Measurements from ENCODE around the gene FER.
"Not testable (repeated sequence)": the region's sequence is repeated elsewhere in the genome, so short reads cannot be mapped to it uniquely, and the experiment has no call there.

Gene FER

DNA sequence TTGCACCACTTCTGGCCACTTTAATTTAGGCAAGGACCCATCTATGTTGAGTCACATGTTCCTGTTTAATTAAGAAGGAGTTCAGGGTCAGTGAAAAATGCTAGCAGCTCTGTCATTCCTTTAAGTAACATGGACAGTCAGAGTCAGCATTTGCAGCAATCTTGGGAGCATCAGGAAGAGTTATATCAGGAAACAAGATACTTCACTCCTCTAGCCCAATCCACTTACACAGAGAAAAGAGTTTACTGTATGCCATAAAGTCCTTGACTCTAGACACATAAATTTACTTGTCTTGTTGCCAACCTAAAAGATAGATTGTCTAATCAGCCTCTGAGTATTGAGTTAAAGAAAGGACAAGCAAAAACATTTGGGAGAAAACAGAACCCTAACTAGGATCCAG, 395.3 kb downstream of the FER start:
- DNase-seq, result no peak

DNA sequence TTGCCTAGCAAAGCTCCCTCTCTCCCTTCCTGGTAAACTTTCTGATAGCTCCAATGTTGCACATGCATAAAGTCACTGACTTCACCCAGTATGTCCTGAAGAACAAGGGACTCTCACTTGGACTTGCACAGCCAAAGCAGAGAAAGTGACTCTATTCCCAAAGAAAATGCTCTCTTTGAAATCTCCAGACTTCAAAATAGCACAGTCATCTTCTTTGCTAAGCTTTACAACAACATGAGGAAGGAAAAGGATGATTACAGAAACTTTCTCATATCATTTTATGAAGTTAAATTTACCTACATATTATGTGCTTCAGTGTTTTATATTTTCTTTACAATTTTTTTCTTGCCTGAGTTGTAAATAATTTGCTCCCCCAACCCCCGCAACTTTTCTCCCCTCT, 397.4 kb downstream of the FER start:
- DNase-seq, result no peak

DNA sequence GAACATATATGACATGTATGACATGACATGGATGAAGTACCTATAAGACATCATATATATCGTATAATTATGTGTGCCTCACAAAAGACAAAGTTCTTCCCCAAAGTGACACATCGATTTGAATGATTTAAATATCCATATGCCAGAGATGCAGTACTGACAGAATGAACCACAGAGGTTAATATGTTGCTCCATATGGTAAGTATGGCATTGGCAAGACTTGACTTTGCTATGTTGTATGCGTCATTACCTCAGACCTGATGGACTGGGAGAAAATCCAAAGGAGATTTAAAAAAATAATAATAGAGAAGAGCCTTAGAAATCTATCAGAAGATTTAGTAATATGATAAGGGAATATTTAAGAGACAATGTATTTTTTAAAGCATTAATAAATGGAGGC, 398.9 kb downstream of the FER start:
- no peak for DNase-seq

DNA sequence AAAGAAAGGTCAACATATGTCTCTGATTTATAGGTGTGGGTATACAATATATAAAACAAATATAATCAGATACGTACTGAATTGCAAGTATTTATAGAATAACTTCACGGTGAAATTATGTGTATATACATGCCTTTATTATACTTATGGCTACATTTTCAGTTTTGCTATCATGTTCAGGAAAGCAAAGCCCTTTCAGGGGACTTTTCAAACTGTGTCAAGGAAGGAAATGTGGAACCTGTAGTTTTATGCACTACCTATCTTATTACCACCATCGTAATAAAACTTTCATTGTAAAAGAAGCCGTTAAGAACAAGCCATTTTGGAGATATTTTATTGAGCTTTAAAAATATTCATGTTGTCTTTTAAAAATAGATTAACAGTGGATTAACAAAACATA, 404.9 kb downstream of the FER start:
- DNase-seq, result no peak

DNA sequence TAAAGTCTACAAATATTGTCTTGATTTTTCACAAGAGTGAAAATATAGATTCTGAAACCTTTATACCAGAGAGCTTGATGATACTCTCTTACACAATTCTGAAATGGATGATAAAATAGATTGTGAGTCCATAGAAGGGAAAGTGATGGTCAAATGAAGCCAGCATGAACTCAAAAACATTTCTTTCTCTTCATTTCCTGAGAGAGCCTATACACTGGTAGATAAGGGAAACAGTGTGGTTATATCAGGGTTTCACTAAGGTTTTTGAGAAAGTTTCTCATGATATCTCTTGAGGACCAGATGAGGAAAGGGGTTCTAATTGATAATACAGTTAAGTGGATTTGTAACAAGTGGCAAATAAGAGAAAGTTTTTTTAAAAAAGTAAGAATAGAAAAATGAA, 407.9 kb downstream of the FER start:
- DNase-seq, result no peak

DNA sequence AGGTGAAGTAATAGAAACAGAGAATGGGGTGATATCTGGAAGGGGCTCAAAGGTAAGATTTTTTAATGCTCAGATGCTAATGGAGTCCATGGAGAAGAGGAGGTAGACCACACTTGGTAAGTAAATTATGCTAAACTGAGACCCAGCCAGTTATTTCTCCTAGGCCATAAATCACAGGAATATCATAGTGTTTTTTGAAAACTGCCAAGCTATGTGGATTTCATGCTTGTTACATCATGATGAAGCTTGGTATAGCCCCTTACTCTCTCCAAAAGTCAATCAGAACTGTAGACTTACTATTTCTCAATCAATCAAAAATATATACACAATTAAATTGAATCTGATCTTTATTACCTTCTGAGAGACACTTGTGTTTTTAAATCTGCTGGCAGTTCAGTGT, 409.2 kb downstream of the FER start:
- no peak for DNase-seq

DNA sequence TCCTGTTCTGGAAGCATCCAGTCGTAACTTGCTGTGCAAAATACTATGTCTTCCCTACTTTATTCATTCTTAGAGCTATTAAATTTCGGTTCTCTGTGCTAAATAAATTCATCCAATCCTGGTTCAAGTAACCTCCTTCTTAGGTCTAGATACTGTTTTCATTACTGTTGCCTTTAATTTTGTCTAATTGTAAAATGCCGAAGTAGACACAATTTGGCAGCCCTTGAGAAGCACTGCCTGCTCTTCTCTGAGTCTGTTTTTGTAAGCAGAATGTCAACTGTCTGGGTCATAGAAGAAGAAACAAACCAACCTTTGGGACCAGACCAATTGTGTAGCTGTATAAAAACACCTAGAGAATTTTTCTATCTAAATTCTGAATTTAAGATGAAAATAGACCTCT, 412.8 kb downstream of the FER start:
- no peak for DNase-seq

DNA sequence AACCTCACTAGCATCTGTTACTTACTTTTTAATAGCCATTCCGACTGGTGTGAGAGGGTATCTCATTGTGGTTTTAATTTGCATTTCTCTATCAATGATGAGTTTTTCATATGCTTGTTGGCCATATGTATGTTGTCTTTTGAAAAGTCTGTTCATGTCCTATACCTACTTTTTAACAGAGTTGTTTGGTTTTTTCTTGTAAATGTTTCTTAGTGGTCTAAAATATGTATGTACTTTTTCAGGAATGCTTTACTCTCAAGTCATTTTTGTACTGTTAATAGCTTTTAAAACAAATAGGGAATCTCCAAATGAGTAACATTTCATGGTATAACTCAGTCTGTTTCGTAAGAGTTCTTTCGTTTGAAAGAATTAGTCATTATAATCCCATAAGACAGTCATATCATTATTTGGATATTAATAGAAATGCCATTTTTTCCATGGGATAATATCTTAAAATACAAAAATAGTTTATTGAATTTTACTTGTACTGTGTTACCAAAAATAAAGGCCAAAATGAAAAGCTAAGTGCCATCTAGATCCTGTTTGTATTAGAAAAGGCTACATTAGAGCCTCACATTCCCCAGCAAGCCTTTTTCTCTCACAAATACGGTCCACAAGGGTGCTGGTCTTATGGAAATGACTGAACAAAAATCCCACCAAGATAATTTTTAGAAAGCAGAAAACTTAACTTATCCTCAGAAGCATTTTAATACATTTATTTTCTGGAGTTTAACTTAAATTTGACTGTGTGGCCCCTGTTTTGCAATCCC, 414.4 kb downstream of the FER start:
- DNase-seq, result no peak

DNA sequence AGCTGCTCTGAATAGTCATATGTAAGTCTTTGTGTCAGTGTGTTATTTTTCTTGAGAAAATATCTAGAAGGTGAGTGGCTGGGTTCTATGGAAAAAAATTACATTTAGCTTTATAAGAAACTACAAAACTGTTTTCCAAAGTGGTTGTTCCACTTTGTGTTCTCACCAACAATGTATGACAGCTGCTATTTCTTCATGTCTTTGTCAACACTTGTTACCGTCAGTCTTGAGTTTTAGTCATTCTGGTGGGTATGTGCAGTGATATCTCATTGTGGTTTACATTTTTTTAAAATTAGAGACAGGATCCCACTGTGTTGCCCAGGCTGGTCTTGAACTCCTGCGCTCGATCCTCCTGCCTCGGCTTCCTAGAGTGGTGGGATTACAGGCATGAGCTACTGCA, 415.6 kb downstream of the FER start:
- no peak for DNase-seq

DNA sequence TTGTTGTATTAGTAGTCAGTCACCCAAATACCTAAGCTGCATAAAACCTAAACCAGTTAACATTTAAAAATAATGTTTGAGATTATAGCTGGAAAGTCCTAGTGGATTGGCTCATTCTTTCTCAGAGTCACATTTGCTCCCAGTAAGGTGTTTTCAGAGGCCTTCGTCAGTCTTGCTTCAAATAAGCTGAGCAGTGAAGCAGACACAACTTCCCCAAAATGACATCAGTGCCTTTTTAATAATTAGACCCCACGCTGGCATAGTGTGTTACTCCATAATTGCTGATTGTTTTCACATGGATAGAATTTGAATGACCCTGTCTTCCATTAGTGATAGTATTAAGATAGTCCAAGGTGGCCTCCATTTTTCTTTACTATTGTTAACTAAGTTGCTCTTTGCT, 416.3 kb downstream of the FER start:
- no peak for DNase-seq

DNA sequence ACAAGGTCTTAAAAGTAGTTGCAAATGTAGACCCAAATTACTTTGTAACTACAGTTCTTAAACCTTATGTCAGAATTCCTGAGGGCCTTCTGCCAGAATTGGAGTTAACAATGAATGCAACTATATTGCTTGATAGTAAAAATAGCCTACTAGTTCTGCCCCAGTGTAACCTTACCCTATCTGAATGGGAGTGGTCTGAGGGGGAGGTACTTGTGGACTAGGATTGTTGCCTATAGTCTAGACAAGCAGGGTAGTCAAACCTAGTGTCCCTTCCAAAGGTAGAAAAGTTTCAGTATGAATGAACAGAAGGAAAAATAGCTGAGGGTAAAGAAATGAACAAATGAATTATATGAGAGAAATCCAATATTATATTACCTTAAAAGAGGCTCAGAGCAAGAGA, 419.9 kb downstream of the FER start:
- DNase-seq, result no peak

DNA sequence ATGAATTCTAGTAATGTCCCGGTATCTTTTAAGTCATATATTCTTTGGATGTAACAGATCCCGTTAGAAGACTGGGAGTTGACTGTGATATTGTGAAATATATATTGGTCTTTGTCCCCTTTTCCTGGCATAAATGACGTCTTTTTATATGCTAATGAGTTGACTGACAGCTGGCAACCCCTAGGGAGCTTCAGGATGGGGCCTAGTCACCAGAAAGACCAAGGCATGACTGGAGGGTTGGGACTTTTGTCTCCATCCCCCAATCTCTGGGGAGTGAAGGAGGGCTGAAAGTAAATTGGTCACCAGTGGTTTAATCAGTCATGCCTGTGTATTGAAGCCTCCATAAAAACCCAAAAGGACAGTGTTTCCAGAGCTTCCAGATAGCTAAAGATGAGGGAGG, 420.5 kb downstream of the FER start:
- DNase-seq, result no peak

DNA sequence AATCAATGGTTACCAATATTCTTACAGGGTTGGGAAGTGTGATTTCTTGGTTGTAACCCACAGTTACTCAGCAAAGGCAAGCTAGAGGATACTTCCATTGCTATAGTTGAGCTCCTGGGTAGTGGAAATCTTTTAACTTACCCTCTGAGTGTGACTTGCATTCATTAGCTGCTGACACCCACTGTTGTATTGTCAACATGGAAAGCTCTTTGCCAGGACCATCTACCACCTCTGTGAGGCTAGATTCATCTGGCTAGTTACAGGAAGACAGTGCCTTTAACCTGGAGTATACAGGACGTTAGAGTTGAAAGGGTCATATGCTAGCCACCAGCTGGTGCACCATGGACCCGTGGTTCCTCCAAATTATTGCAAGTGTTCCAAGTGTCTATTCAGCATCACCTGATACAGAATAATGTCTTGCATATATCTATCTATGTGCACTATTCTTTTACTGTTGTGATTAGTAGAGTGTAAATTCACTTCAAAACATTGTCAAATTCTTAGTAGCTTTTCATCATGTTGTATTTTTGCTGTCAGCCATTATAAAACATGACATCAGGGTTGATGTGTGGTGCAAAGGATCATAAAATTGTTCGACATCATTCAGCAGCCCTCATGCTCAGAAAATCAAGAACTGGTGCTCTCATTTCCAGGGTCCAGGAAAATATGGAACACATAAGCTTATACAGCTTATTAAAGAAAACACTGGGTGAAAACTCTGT, 423.1 kb downstream of the FER start:
- no peak for DNase-seq

DNA sequence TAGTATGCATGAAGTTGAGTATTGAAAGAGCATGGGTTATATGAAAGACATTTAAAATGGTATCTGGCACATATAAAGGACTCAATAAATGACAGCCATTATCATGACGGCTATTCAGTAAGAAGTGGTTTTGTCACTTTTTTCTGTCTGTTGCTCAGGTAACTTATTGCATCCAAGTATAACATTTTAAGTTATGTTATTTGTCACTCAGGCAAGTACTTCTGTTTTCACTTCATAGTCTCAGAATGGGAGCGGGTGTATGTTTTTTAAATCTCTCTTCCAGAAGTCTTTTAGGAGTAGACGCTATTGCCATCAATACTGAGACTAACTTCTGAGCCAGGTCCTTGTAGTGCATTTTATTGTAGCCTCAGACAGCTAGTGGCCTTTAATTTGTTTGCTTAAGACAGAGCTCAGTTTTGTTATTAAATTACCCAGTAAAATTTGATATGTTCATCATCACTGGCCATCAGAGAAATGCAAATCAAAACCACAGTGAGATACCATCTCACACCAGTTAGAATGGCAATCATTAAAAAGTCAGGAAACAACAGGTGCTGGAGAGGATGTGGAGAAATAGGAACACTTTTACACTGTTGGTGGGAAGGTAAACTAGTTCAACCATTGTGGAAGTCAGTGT, 423.9 kb downstream of the FER start:
- not testable (repeated sequence) for DNase-seq

DNA sequence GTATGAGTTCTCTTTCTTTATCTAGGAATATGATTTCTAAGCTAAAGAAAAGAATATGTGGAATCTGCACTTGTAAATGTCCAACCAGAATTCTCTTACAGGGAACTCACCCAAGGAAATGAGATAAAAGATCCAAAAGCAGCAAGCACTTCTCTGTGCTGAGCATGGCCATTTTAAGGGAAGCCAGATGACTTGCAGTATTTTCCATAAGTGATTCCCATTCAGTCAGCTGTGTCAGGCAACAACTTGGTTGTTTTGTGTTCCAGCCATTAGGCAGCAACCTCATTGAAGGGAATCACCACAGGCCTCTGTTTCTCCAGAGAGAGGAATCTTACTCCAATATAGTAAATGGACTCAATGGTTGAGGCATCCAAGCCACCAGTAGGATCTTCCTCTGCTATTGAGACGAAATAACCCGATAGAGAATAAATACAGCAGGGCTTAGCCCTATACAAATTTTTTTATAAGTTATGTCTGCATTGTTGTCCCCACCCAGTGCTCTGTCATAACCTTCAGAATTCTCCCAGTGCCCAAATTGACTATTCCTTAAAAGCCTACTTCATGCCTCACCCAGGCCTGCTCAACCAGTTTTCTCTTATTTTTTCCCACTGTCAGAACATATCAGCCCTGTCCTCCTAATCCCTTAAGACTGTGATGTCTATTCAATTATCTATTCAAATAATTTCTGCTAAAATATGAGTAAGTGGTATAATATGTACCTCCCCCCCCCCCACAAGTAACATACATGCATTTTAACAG, 425.5 kb downstream of the FER start:
- DNase-seq, result no peak

DNA sequence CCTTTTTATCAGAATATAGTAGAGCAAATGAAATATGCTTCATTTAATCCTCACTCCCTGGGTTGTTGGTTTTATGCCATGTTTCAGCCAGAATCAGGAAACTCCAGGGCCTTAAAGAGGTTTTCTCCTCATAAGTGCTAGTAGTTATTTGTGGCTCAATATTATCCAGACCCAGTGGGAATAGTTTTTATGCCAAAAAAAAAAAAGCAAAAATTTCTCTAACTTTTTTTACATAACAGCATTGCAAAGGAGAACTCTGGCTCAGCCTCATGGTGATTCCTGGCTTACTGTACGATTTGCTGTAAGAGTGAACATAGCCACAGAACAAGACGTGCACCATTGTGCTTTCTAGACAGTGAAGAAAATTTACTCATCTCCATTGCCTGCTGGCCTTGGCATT, 429.5 kb downstream of the FER start:
- DNase-seq, result no peak

DNA sequence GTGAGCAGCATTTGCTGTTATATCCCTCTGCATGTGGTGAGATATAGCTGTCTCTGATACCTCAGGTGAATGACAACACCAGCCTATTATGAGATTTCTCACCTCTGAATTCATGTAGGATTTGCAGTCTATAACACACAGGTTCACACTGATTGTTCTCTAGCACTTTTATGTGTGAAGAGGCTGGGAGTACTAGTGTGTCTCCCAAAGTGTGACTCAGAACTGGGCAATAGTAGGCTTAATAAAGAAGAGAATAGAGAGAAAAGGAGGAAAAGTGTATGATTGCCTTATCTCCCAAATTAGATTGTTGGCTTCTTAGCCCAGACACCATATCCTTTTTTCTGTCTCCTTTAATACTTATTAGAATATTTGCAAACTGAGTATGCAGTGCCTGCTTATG, 430.1 kb downstream of the FER start:
- DNase-seq, result no peak

DNA sequence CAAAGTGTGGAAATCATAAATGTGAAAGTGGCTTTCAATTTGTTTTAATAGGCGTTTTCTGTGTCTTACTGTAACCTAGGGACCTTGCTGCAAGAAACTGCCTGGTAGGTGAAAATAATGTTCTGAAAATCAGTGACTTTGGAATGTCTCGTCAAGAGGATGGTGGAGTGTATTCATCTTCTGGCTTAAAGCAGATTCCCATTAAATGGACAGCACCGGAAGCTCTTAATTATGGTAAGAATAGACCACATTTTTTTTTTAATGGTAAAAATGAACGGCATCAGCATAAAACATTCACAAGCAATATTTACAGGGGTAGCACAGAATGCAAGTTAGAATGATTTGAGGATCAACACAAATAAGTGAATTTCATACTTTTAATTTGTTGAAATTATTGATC, 433.0 kb downstream of the FER start:
- no peak for DNase-seq

DNA sequence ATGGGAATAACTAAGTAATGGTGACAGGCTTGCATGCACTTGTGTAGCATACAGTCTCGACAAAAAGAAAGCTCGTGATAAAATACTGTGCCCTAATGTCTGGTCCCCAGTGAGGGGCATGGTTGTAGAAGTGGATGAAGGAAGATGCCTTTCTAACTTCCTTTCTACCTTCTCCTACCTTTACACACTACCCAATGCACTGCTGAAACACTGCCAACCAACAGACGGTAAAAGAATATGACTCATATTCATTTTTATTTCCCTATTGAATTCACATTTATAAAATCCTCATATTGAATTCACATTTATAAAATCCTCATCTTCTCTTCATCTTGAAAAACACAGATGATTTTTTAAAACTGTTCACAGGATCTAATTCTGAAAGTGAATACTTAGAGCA, 439.1 kb downstream of the FER start:
- no peak for DNase-seq

DNA sequence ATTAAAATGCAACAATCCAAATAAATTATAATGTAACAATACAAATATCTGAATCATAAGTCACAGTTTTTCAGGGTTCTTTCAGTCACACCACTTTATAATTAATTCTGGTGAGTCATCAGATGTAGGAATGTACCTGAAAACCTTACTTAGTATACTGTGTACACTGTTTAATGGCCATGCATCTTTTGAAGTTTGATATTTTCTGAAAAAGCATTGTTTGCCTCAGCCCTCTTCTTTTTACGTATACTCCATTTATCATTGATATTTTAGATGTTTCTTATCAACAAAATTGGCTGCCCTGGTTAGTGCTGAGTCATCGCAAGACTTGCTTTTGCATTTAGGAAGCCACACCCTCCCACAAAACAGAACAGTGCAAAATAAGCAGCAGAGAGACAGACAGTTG, 443.5 kb downstream of the FER start:
- no peak for DNase-seq

DNA sequence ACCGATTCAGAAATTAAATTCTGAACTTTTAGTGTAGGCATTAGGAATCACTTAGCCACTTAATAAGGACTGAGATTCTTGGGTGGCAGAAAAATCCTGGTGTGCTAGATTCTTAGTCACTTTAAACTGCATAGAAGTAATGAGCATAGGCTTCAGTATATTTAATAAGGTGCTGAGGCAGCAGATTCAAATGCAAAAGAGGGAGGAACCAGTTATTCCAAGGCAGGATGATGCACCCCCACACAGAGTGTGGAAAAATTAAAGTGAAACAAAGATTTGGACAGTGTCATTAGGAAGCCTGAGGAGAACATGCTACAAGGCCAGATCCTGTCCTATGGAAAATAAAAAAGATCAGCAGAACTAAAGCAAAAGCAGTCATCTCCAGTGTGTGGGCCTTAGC, 444.3 kb downstream of the FER start:
- no peak for DNase-seq

DNA sequence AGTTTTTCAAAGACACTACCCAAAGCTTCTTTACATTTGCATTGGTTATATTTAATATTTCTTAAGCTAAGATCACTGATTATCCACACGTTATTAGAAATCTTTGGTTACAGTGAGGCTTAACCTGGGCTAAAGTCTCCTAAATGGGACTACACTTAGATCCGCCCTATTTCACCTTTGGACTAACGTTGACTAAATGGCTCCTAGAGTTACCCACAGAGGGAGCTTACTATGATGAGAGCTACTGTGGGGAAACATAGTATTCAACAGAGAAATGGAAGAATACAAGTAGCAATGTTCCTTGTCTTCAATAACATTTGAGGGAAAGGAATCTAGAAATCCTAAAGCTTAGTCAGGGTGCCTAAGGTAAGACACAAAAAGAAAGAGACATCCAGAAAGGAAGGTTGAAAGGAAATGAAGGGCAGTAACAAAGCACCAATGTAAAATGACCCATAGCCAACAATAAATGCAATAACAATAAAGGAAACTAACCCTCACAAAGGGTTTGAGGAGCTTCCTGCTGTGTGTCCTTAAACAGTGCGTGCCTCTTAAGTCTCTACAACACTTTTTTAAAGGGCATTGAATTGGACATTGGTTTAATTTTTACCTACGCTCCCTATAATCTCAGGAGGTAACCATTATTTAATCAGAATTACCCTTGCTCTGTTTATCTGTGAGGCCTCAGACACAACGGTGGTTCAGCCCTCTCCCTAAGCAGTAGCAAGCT, 445.0 kb downstream of the FER start:
- DNase-seq, result no peak

DNA sequence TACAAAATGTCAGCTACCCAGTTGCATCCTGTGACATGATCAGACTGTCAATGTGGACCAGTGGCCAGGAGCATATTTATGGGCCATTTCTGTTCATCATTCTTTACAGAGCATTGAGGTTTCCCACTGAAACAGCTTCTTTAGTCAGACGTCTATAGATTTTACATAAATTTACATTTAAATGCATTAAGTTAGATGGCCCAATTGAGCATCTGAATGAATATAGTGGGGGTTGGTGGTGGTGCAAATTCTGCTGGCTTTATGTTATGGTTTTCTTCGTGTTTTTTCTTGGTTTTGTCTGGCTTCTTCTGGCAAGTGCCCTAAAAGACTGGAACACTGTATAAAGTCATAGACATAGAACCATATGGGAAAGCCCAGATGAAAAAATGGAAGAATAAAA, 448.0 kb downstream of the FER start:
- no peak for DNase-seq

Measured in amniotic stem cell (primary cell).